Fibroblast of lung (primary cell): ENCODE data around the gene EHHADH. TPM values are rescaled to one million over a fixed set of nuclear protein-coding genes. Genes with fewer than 3 reads are reported as not detected.
"Not testable (repeated sequence)": the region's sequence is repeated elsewhere in the genome, so short reads cannot be mapped to it uniquely, and the experiment has no call there.

Experiments used
- DNase-seq, 2 donors: peaks; one replicate each; pipeline versions ENCODE4 v3.0.0 to v3.0.0-alpha.2; 2010; ENCODE audit warnings: low read depth in 2 of 2
- H2AFZ ChIP-seq: 2 replicates; pipeline ENCODE4 v1.5.1; 2012; ENCODE audit warnings: low read length, control low read depth, inconsistent platforms
- H3K27ac ChIP-seq: 2 replicates; pipeline ENCODE4 v1.5.1; 2011; ENCODE audit warnings: low read length, control low read depth; ENCODE audit not compliant: insufficient read depth
- H3K27me3 ChIP-seq: 2 replicates; pipeline ENCODE4 v1.5.1; 2011; ENCODE audit warnings: mild to moderate bottlenecking, low read length; ENCODE audit not compliant: control insufficient read depth, insufficient read depth
- H3K36me3 ChIP-seq: 2 replicates; pipeline ENCODE4 v1.5.1; 2011; ENCODE audit warnings: low read length; ENCODE audit not compliant: control insufficient read depth, insufficient read depth
- H3K4me1 ChIP-seq: 2 replicates; pipeline ENCODE4 v1.5.1; 2011; ENCODE audit warnings: low read length; ENCODE audit not compliant: control insufficient read depth, insufficient read depth; ENCODE audit errors: extremely low read depth
- H3K4me2 ChIP-seq: 2 replicates; pipeline ENCODE4 v1.5.1; 2011; ENCODE audit warnings: low read length, control low read depth; ENCODE audit not compliant: insufficient read depth; ENCODE audit errors: extremely low read depth
- H3K4me3 ChIP-seq, 4 experiments: fragments of 200-600 bp in 1 of 4; sonication (generic) in 1 of 4; replicated peaks in 1 of 4; 2 replicates each; pipeline ENCODE4 v1.5.1; 2011 to 2016; ENCODE audit warnings: low read length in 4 of 4, low read depth in 3 of 4, mild to moderate bottlenecking in 3 of 4, control low read depth in 2 of 4, inconsistent platforms in 1 of 4, mixed read lengths in 1 of 4; ENCODE audit not compliant: insufficient read depth in 1 of 4; ENCODE audit errors: control extremely low read depth in 1 of 4
- H3K79me2 ChIP-seq: 2 replicates; pipeline ENCODE4 v1.5.1; 2012; ENCODE audit warnings: mild to moderate bottlenecking, low read length, inconsistent platforms; ENCODE audit not compliant: control insufficient read depth, insufficient read depth
- H3K9ac ChIP-seq: 2 replicates; pipeline ENCODE4 v1.5.1; 2011; ENCODE audit warnings: mild to moderate bottlenecking, low read length, control low read depth; ENCODE audit not compliant: insufficient read depth
- H3K9me3 ChIP-seq: 2 replicates; pipeline ENCODE4 v1.5.1; 2012; ENCODE audit warnings: low read depth, low read length; ENCODE audit not compliant: control insufficient read depth, insufficient read depth
- H4K20me1 ChIP-seq: 2 replicates; pipeline ENCODE4 v1.5.1; 2011; ENCODE audit warnings: low read length; ENCODE audit not compliant: control insufficient read depth, insufficient read depth; ENCODE audit errors: extremely low read depth
- EZH2 ChIP-seq: IDR thresholded peaks from 2 replicates; pipeline ENCODE4 v1.5.1; 2012; ENCODE audit warnings: low read length, control low read depth, mild to moderate bottlenecking; ENCODE audit errors: missing control alignments
- polyA plus RNA-seq, 2 donors: library from polyadenylated mRNA; depleted of rRNA in 1 of 2; stranded (reverse) in 1 of 2; unstranded in 1 of 2; fragments of >200 nt; gene quantifications; 2 replicates each; pipeline ENCODE4 v1.2.1, GENCODE V29; 2011 to 2012; ENCODE audit warnings: missing spikeins in 1 of 2
- total RNA-seq: library from RNA; depleted of rRNA; stranded (reverse); fragments of >200 nt; gene quantifications from 2 replicates; pipeline ENCODE4 v1.2.1, GENCODE V29; 2014
- TF ChIP-seq, protein P1 (sequence below), 2 donors: IDR thresholded peaks in 1 of 2; conservative IDR thresholded peaks in 1 of 2; 1 replicate in 1 of 2; 2 replicates in 1 of 2; pipeline ENCODE4 v1.5.1; 2011 to 2012; ENCODE audit warnings: low read length in 2 of 2, control low read depth in 1 of 2, inconsistent platforms in 1 of 2, low read depth in 1 of 2, mild to moderate bottlenecking in 1 of 2

The EHHADH gene
- total and polyA plus RNA-seq, 2 donors (not counting 1 experiment from before 2014, with no cell fraction given) = 6.0 to 6.8 TPM

GRCh38 chr3:185236969-185237368 is 16.9 kb downstream of the EHHADH start:
- H2AFZ ChIP-seq = no peak overlapping the region
- TF ChIP-seq, protein P1, sequence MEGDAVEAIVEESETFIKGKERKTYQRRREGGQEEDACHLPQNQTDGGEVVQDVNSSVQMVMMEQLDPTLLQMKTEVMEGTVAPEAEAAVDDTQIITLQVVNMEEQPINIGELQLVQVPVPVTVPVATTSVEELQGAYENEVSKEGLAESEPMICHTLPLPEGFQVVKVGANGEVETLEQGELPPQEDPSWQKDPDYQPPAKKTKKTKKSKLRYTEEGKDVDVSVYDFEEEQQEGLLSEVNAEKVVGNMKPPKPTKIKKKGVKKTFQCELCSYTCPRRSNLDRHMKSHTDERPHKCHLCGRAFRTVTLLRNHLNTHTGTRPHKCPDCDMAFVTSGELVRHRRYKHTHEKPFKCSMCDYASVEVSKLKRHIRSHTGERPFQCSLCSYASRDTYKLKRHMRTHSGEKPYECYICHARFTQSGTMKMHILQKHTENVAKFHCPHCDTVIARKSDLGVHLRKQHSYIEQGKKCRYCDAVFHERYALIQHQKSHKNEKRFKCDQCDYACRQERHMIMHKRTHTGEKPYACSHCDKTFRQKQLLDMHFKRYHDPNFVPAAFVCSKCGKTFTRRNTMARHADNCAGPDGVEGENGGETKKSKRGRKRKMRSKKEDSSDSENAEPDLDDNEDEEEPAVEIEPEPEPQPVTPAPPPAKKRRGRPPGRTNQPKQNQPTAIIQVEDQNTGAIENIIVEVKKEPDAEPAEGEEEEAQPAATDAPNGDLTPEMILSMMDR (conservative IDR thresholded peaks at IDR 0.05 in 1 of 2, IDR thresholded peaks at IDR 0.05 in 1 of 2; ENCODE audit: low read depth in 1 of 2, low read length in 2 of 2) = no peak
- no peak for TF ChIP-seq EZH2
- H3K4me3 ChIP-seq = no peak overlapping the region
- H3K4me1 ChIP-seq = no peaks in the 10 kb centered on the region
- H3K27me3 ChIP-seq = no peaks in the 10 kb centered on the region
- no peaks in the 10 kb centered on the region for H3K9me3 ChIP-seq
- H3K36me3 ChIP-seq = no peaks in the 10 kb centered on the region
- H3K27ac ChIP-seq = no peak overlapping the region
- no peaks in the 10 kb centered on the region for H4K20me1 ChIP-seq
- H3K79me2 ChIP-seq = no peaks in the 10 kb centered on the region
- no peak for DNase-seq
- H3K4me2 ChIP-seq = no peak overlapping the region
- H3K9ac ChIP-seq = no peak overlapping the region

- TF ChIP-seq, protein P1 (conservative IDR thresholded peaks at IDR 0.05 in 1 of 2, IDR thresholded peaks at IDR 0.05 in 1 of 2; ENCODE audit: low read depth in 1 of 2, low read length in 2 of 2) = no peak
- TF ChIP-seq EZH2 = no peak
- Histone ChIP-seq H3K4me2 (no peak overlapping the region), H3K27me3 (no peaks in the 10 kb centered on the region), H3K4me3 (no peak overlapping the region), H3K36me3 (no peaks in the 10 kb centered on the region), H3K9me3 (no peaks in the 10 kb centered on the region), H2AFZ (no peak overlapping the region), H3K79me2 (no peaks in the 10 kb centered on the region), H4K20me1 (no peaks in the 10 kb centered on the region), H3K27ac (no peak overlapping the region), H3K4me1 (no peaks in the 10 kb centered on the region), H3K9ac (no peak overlapping the region)
- DNase-seq = no peak
Observed at GRCh38 chr3:185233328-185233727, 20.5 kb downstream of the EHHADH start.

GRCh38 chr3:185226526-185226925 is 27.3 kb downstream of the EHHADH start:
- H3K79me2 ChIP-seq, H3K4me1 ChIP-seq, DNase-seq, H3K9ac ChIP-seq, H3K27ac ChIP-seq, H3K9me3 ChIP-seq, H3K4me2 ChIP-seq, H2AFZ ChIP-seq, H3K36me3 ChIP-seq, H4K20me1 ChIP-seq, H3K27me3 ChIP-seq, H3K4me3 ChIP-seq: not testable (repeated sequence)
